GM18517 (cell line): ENCODE measurements around the gene KRTAP10-4.
"Not testable (repeated sequence)": the region's sequence is repeated elsewhere in the genome, so short reads cannot be mapped to it uniquely, and the experiment has no call there.

ENCODE experiments used
- ATAC-seq: cut with Tn5 transposase; IDR thresholded peaks from one replicate; pipeline ENCODE4 v1.9.1; 2021; ENCODE audit warnings: mild to moderate bottlenecking, moderate library complexity; ENCODE audit not compliant: unreplicated experiment

Gene KRTAP10-4

GRCh38 chr21:44533891-44534627 lies 39.5 kb upstream of the KRTAP10-4 start:
- no peak for ATAC-seq

- ATAC-seq, result no peak
Observed at GRCh38 chr21:44534688-44535087, 38.8 kb upstream of the KRTAP10-4 start.

- ATAC-seq, result no peak
Observed at GRCh38 chr21:44535963-44536362, 37.6 kb upstream of the KRTAP10-4 start.

- no peak for ATAC-seq
Observed at GRCh38 chr21:44537930-44538911, 35.3 kb upstream of the KRTAP10-4 start.

DNA sequence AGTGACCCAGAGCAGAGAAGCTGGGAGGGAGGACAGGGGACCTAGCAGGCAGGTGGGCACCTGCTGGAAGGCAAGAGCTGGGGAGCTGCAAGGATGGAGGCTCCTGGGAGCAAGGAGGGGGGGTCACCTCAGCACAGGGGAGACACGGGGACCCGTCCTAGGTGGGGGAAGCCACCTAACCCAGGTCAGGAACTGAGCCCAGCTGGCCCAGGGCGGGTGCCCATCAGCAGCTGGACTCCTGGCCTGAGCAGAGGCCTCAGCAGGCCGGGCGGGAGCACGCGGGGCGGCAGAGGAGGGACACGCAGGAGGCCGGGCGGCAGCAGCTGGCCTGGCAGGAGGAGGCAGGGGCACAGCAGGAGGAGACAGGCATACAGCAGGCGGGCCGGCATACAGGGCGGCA lies 34.5 kb upstream of the KRTAP10-4 start:
- ATAC-seq, result no peak

GRCh38 chr21:44539991-44540666 lies 33.4 kb upstream of the KRTAP10-4 start, which contains the start of gene KRTAP10-1:
KRTAP10-1 (minus strand) TSS chr21:44540195; CDS start chr21:44540150, 45 bp downstream.
- no peak for ATAC-seq

DNA sequence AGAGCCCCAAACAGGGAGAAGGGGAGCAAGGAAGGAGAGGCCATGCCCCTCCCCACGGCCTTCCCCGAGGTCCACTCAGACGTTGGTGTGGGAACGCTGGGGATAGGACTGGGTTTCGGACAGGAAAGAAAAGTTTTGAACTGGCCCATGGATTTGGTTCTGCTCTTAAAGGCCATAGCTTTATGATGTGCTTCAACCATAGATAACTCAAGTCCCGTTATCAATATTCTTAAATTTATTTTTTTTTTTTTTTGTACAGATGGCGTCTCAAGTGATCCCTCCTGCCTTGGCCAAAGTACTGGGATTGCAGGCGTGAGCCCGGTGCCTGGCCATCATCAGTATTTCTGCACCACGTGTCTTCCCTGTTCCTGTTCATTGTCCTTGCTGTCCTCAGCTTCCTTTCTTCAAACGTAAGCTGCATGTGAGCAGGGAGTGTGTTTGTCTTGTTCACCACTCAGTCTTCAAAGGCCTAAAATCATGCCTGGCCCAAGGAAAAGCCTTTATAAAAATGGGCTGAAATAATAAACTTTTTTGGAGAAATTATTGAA lies 32.7 kb upstream of the KRTAP10-4 start:
- no peak for ATAC-seq

- ATAC-seq, result no peak
Observed at GRCh38 chr21:44542716-44543115, 30.8 kb upstream of the KRTAP10-4 start.

DNA sequence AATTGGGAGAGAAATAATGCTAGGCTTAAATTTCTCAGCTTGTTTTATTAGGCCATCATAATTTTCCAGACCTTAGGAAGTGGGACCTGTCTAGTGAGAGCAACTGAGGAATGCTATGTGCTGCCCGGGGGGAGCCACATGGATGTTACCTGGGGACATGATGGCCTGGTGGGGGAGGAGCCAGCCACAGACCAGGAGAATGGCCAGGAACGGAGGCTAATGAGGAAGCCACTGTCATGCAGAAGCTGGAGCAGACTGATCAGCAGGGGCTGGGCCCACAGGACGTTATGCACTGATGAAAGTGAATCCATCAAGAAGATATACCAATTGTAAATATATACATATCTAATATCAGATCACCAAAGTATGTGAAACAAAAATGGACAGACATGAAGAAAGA lies 29.0 kb upstream of the KRTAP10-4 start:
- ATAC-seq, result no peak

GRCh38 chr21:44547656-44548331 lies 25.7 kb upstream of the KRTAP10-4 start:
- ATAC-seq, result no peak

DNA sequence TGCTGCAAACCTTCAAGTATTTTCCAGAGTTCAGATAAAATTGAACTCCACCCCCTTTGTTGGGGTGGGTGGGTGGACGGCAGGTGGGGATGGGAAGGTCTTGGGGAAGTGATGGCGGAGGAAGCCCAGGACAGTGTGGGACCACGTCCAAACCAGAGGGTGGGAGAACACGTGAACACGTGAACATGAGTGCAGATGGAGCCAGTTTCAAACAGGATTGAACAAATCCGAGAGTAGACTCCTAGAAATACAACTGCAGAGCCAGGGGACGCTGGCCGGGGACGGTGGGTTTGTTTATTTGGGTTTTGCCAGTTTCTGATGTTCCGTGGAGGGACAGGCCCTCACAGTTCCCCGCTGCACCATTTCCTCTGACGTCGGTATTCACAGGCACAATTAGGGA lies 25.1 kb upstream of the KRTAP10-4 start:
- ATAC-seq, result no peak

- ATAC-seq, result no peak
Observed at GRCh38 chr21:44548922-44549321, 24.6 kb upstream of the KRTAP10-4 start.

GRCh38 chr21:44549525-44550211 lies 23.9 kb upstream of the KRTAP10-4 start:
- no peak for ATAC-seq

DNA sequence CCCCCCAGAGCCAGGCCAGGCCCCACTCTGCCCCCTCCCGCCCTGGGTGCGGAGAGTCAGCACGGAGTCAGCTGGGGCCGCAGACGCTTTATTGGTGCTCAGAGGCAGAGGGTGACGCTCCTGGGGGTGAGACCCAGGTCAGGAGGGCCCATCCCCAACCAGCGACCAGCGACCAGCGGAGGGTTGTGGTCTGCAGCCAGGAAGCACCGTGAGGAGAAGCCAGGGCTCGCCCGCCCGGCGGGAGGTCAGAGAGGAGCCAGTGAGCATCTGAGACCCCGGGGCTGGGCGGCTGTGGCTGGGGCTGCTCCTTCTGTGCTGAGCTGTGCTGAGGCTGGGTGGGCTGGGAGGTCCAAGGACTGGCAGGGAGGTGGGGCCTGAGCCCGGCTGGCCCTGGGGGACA lies 23.2 kb upstream of the KRTAP10-4 start:
- not testable (repeated sequence) for ATAC-seq

- ATAC-seq, result no peak
Observed at GRCh38 chr21:44550807-44551206, 22.7 kb upstream of the KRTAP10-4 start.

DNA sequence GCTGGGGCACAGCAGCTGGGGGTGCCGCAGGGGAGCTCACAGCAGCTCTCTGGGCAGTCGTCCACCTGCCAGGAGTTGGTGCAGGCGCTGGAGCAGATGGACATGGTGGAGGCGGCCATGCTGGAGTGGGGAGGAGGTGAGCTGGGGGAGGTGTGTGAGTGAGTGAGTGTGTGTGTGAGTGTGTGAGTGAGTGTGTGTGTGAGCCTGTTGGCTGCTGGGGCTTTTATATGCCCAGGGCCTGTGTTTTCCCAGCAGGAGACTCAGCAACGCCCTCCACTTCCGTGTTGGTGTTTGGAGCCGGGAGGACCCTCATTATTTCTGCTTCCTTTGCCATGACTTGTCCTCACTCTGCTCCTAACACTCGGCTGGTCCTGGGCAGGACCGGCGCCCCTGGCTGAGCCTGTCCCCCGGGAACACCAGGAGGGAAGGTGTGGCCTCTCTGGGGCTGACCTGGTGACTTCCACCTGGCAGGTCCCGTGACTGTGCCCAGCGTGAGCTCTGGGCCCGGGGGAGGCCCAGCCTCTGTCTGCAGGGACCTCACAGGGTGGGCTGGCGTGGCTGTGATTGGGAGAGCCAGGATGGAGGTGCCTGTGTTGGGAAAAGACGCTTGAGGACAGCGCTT lies 22.1 kb upstream of the KRTAP10-4 start, which contains the start of gene KRTAP10-2:
KRTAP10-2 (minus strand) TSS at position 166 of the 622 bp plus-strand sequence; CDS start at position 119, 47 bp downstream.
- ATAC-seq, result no peak

DNA sequence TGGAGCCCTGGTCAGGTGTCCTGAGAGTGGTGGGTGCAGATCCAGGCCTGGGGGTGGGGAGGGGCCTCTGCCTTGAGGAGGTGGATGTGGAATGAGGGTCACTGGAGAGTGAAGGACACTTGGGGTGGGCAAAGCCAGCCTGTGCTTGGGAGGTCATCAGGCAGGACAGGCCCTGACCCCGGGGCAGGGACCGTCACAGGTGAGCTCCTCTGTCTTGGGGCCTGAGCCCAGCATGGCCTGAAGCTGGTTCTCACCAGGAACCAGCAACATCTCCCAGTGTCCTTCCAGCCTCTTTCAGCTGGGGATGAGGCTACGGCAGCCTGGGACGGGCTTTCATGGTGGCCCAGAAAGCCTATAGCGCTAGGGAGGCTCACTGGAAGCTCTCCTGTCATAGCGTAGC lies 21.4 kb upstream of the KRTAP10-4 start:
- no peak for ATAC-seq

- ATAC-seq, result no peak
Observed at GRCh38 chr21:44552681-44553080, 20.8 kb upstream of the KRTAP10-4 start.

DNA sequence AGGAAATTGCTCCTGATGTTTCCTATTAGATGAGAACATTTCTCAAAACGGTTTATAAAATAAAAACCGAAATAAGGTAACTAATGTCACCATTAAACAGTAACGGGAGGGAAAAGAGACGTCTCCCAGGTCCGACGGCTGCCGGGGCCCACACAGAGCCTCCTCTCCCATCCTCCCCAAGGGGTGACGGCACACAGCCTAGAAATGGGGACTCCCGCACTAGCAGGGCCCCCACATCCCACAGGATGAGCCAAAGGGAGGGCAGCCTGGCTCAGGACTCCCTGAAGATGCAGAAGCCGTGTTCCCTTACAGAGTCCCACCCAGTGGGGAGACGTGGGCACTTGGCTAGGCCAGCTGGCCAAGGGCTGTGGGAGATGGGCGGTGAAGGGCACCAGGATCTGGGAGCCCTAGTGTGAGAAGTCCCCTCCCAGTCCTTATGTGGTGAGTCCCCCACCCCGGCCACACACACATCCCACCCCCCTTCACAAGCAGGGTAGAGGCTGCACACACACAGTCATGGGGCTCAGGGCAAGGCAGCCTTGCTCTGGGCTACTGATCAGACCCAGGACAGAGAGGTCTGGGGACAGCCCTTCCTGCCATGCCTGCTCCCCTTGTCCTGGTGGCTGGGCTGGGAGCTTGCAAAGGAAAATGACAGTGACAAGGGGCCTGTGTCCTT lies 18.2 kb upstream of the KRTAP10-4 start:
- no peak for ATAC-seq
